OCI-LY7 (cell line): ENCODE results near the gene EPHB1. TPM values are rescaled to one million over a fixed set of nuclear protein-coding genes. Genes with fewer than 3 reads are reported as not detected.

Source experiments
- BruUV-seq: library from RNA; stranded (reverse); fragments of 400-500 nt; replicated peaks from 2 replicates; lab custom pipeline; 2021; lab: Mats Ljungman, UMichigan
- CTCF ChIA-PET: fragments of 300-600 bp; sonication (Branson Sonifier 250); formaldehyde crosslinking; loops from one replicate; lab custom pipeline; 2022; ENCODE audit warnings: antibody characterized with exemption; ENCODE audit not compliant: unreplicated experiment; lab: Charles Lee
- POLR2A ChIA-PET: fragments of 300-600 bp; sonication (Branson Sonifier 250); formaldehyde crosslinking; loops from one replicate; lab custom pipeline; 2022; ENCODE audit warnings: antibody characterized with exemption; lab: Charles Lee
- DNase-seq: peaks from one replicate; pipeline ENCODE4 v3.0.0-alpha.2; 2015; ENCODE audit warnings: low spot score
- H2AFZ ChIP-seq: fragments of 200-600 bp; sonication (generic), shearing (Covaris generic); 2 replicates; pipeline ENCODE4 v1.6.1; 2014; ENCODE audit warnings: mild to moderate bottlenecking, antibody characterized with exemption, low read length, moderate library complexity
- H3K27ac ChIP-seq: fragments of 200-600 bp; sonication (generic); 2 replicates; pipeline ENCODE4 v1.5.1; 2014; ENCODE audit warnings: mixed run types, low read depth, mild to moderate bottlenecking, moderate library complexity, low read length, inconsistent platforms; ENCODE audit not compliant: poor library complexity, severe bottlenecking
- H3K36me3 ChIP-seq: fragments of 200-600 bp; sonication (generic); 2 replicates; pipeline ENCODE4 v1.6.1; 2014; ENCODE audit warnings: mild to moderate bottlenecking, antibody characterized with exemption, low read length, moderate library complexity, mixed read lengths; ENCODE audit not compliant: insufficient read depth
- H3K4me1 ChIP-seq: fragments of 200-600 bp; sonication (generic); 2 replicates; pipeline ENCODE4 v1.5.1; 2014; ENCODE audit warnings: mild to moderate bottlenecking, low read length; ENCODE audit not compliant: insufficient read depth, poor library complexity, severe bottlenecking
- H3K4me2 ChIP-seq: fragments of 200-600 bp; sonication (generic); 2 replicates; pipeline ENCODE4 v1.6.1; 2014; ENCODE audit warnings: mild to moderate bottlenecking, low read length
- H3K4me3 ChIP-seq: fragments of 200-600 bp; sonication (generic); 2 replicates; pipeline ENCODE4 v1.5.1; 2014; ENCODE audit warnings: mild to moderate bottlenecking, low read depth, low read length; ENCODE audit not compliant: poor library complexity, severe bottlenecking
- H3K79me2 ChIP-seq: fragments of 200-600 bp; sonication (generic); 2 replicates; pipeline ENCODE4 v1.6.1; 2016; ENCODE audit warnings: low read depth, mild to moderate bottlenecking, low read length, moderate library complexity, mixed read lengths; ENCODE audit not compliant: insufficient read depth
- H3K9me2 ChIP-seq: fragments of 200-600 bp; sonication (generic); 2 replicates; pipeline ENCODE4 v1.6.1; 2016; ENCODE audit warnings: mild to moderate bottlenecking, low read length, mixed read lengths; ENCODE audit not compliant: insufficient read depth
- H3K9me3 ChIP-seq: fragments of 200-600 bp; sonication (generic); 2 replicates; pipeline ENCODE4 v1.6.1; 2014; ENCODE audit warnings: mild to moderate bottlenecking, mixed run types, low read length, mixed read lengths
- H4K20me1 ChIP-seq: fragments of 200-600 bp; sonication (generic); 2 replicates; pipeline ENCODE4 v1.6.1; 2014; ENCODE audit warnings: mild to moderate bottlenecking, antibody characterized with exemption, low read length, moderate library complexity, mixed read lengths; ENCODE audit not compliant: insufficient read depth
- EZH2phosphoT487 ChIP-seq: fragments of 200-600 bp; sonication (generic); IDR thresholded peaks from 2 replicates; pipeline ENCODE4 v1.6.1; 2018; ENCODE audit warnings: low read depth, borderline replicate concordance, mild to moderate bottlenecking, mixed run types, antibody characterized with exemption, low read length, moderate library complexity, mixed read lengths
- intact Hi-C: fragments of 100-400 bp; cut with micrococcal nuclease; formaldehyde crosslinking; loops from one replicate; pipeline ENCODE4 v1.10.0; 2022; ENCODE audit not compliant: unreplicated experiment
- total RNA-seq, 2 experiments: library from RNA; depleted of rRNA in 1 of 2; stranded (reverse); fragments of >200 nt in 1 of 2; shearing (Covaris generic) in 1 of 2; gene quantifications; 2 replicates each; pipeline ENCODE4 v1.2.3, GENCODE V29; 2014 to 2022
- TF ChIP-seq, protein P1 (sequence below): fragments of 200-600 bp; sonication (generic); conservative IDR thresholded peaks from 2 replicates; pipeline ENCODE4 v1.5.1; 2014; ENCODE audit warnings: mild to moderate bottlenecking, antibody characterized with exemption, low read length, moderate library complexity, mixed read lengths

Gene EPHB1
- total RNA-seq, 2 experiments from 2014 or later, result 0.54 to 1.3 TPM

GRCh38 chr3:134797741-134798451 is 2.8 kb downstream of the EPHB1 start:
- ChIA-PET POLR2A (no interaction called here), CTCF (no interaction called here)
- Histone ChIP-seq H2AFZ (no peak overlapping the region), H3K36me3 (no peaks in the 10 kb centered on the region), H3K4me2 (no peak overlapping the region), H3K27ac (no peak overlapping the region), H3K9me2 (no peaks in the 10 kb centered on the region), H3K4me1 (no peaks in the 10 kb centered on the region), H3K79me2 (no peaks in the 10 kb centered on the region), H3K4me3 (no peak overlapping the region), H4K20me1 (0 out of 2 replicates have a peak, but pooled peaks cover 3% of the 10 kb centered on the region), H3K9me3 (no peaks in the 10 kb centered on the region)
- no peak for DNase-seq
- intact Hi-C loops, result loop anchor here (5.0 to 10.0 kb wide), 3 partner anchors 187 to 1099 kb away; no protein-coding TSS in a partner anchor
- BruUV-seq, result no TSS peak
- TF ChIP-seq, protein P1, sequence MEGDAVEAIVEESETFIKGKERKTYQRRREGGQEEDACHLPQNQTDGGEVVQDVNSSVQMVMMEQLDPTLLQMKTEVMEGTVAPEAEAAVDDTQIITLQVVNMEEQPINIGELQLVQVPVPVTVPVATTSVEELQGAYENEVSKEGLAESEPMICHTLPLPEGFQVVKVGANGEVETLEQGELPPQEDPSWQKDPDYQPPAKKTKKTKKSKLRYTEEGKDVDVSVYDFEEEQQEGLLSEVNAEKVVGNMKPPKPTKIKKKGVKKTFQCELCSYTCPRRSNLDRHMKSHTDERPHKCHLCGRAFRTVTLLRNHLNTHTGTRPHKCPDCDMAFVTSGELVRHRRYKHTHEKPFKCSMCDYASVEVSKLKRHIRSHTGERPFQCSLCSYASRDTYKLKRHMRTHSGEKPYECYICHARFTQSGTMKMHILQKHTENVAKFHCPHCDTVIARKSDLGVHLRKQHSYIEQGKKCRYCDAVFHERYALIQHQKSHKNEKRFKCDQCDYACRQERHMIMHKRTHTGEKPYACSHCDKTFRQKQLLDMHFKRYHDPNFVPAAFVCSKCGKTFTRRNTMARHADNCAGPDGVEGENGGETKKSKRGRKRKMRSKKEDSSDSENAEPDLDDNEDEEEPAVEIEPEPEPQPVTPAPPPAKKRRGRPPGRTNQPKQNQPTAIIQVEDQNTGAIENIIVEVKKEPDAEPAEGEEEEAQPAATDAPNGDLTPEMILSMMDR, result no peak
- TF ChIP-seq EZH2phosphoT487, result no peak

- H3K27ac ChIP-seq, result no peak overlapping the region
- no peaks in the 10 kb centered on the region for H3K4me1 ChIP-seq
- H3K79me2 ChIP-seq, result no peaks in the 10 kb centered on the region
- H2AFZ ChIP-seq, result no peak overlapping the region
- H3K4me2 ChIP-seq, result no peak overlapping the region
- BruUV-seq, result no TSS peak
- no peaks in the 10 kb centered on the region for H3K36me3 ChIP-seq
- H3K4me3 ChIP-seq, result no peak overlapping the region
- ChIA-PET CTCF (no interaction called here), POLR2A (interaction anchor here (0.7 kb wide), 1 partner anchor 203 kb away, joined by 3 read pairs; no protein-coding TSS in a partner anchor)
- no peaks in the 10 kb centered on the region for H3K9me3 ChIP-seq
- DNase-seq, result no peak
- no peak for TF ChIP-seq EZH2phosphoT487
- TF ChIP-seq, protein P1, result no peak
- no peaks in the 10 kb centered on the region for H3K9me2 ChIP-seq
- intact Hi-C loops, result loop anchor here (5.0 to 10.0 kb wide), 3 partner anchors 186 to 1099 kb away; no protein-coding TSS in a partner anchor
- H4K20me1 ChIP-seq, result 0 out of 2 replicates have a peak, but pooled peaks cover 3% of the 10 kb centered on the region
Observed at GRCh38 chr3:134798681-134799311, 3.7 kb downstream of the EPHB1 start.
